ENCODE measurements around the gene AMY1B. TPM values are rescaled to one million over a fixed set of nuclear protein-coding genes. Genes with fewer than 3 reads are reported as not detected.

Gene AMY1B
- total RNA-seq, 1 donor from 2014 or later = not detected

Other genes starting within 250 kb of the AMY1B start
- gene RNPC3, start 170.5 kb downstream of the AMY1B start, total RNA-seq = 26.2 TPM
- gene AMY2B, start 124.6 kb downstream of the AMY1B start, total RNA-seq = 31.1 TPM
- not detected for gene AMY2A, start 78.8 kb downstream of the AMY1B start, total RNA-seq
- not detected for gene AMY1A, start 40.5 kb downstream of the AMY1B start, total RNA-seq
- gene AMY1C, start 53.7 kb upstream of the AMY1B start, total RNA-seq = not detected